ENCODE results near the gene MAP2.

- TF ChIP-seq CTCF (IDR thresholded peaks at IDR 0.05) (no peak), EP300 (IDR thresholded peaks at IDR 0.05) (no peak)
Observed at GRCh38 chr2:209463835-209464234, 40.0 kb downstream of the MAP2 start.
